HCT116 (cell line): ENCODE results near the gene AIF1. TPM values are rescaled to one million over a fixed set of nuclear protein-coding genes. Genes with fewer than 3 reads are reported as not detected.

Experiments used
- ATAC-seq: fragments of 200-7000 bp; cut with Tn5 transposase; 2 replicates; pipeline ENCODE4 v1.9.1; 2020; ENCODE audit warnings: mild to moderate bottlenecking, moderate library complexity
- BruUV-seq: library from RNA; stranded (reverse); fragments of 400-500 nt; replicated peaks from 2 replicates; lab custom pipeline; 2021; lab: Mats Ljungman, UMichigan
- CTCF ChIA-PET: fragments of 300-600 bp; sonication (Branson Sonifier 250); formaldehyde crosslinking; loops from one replicate; lab custom pipeline; 2021; ENCODE audit warnings: antibody characterized with exemption; lab: Charles Lee
- POLR2A ChIA-PET: fragments of 300-600, 350-600 bp; sonication (Branson Sonifier 250); formaldehyde crosslinking; loops from one replicate; lab custom pipeline; 2021; ENCODE audit warnings: antibody characterized with exemption; lab: Charles Lee
- RAD21 ChIA-PET, 2 experiments: fragments of 300-600 bp; sonication (Branson Sonifier 250); formaldehyde crosslinking; loops; one replicate each; lab custom pipeline; 2023; ENCODE audit warnings: low total read pairs in 2 of 2; ENCODE audit not compliant: uncharacterized antibody in 2 of 2, unreplicated experiment in 2 of 2, low non-redundant PET in 1 of 2; lab: Charles Lee
- DNase-seq: peaks from one replicate; pipeline ENCODE4 v3.0.0-alpha.2; 2010; ENCODE audit warnings: low read depth, low spot score
- H2AFZ ChIP-seq: fragments of 200-600 bp; shearing (Covaris generic), sonication (generic); 2 replicates; pipeline ENCODE4 v1.6.1; 2017; ENCODE audit warnings: low read depth, mixed run types, mixed read lengths, antibody characterized with exemption, low read length; ENCODE audit not compliant: poor library complexity, severe bottlenecking
- H3K27ac ChIP-seq: 2 replicates; pipeline ENCODE4 v1.5.1; 2012; ENCODE audit warnings: low read depth, low read length
- H3K27me3 ChIP-seq: fragments of 200-600 bp; sonication (generic); 2 replicates; pipeline ENCODE4 v1.6.1; 2016; ENCODE audit warnings: mixed run types, low read length, mixed read lengths; ENCODE audit not compliant: insufficient read depth
- H3K36me3 ChIP-seq, 2 experiments: fragments of 200-500 bp in 1 of 2; fragments of 200-600 bp in 1 of 2; sonication (Bioruptor generic) in 1 of 2; sonication (generic) in 1 of 2; 2 replicates each; pipeline versions ENCODE4 v1.5.1 to v1.6.1; 2014 to 2016; ENCODE audit warnings: low read length in 2 of 2, inconsistent platforms in 1 of 2, mixed read lengths in 1 of 2, mixed run types in 1 of 2; ENCODE audit not compliant: insufficient read depth in 2 of 2, control insufficient read depth in 1 of 2
- H3K4me1 ChIP-seq, 2 experiments: fragments of 200-600 bp in 1 of 2; sonication (generic) in 1 of 2; 2 replicates each; pipeline versions ENCODE4 v1.5.1 to v1.6.1; 2012 to 2017; ENCODE audit warnings: low read length in 2 of 2, inconsistent platforms in 1 of 2, mild to moderate bottlenecking in 1 of 2, mixed read lengths in 1 of 2, mixed run types in 1 of 2, moderate library complexity in 1 of 2; ENCODE audit not compliant: insufficient read depth in 2 of 2, control insufficient read depth in 1 of 2
- H3K4me2 ChIP-seq: fragments of 200-600 bp; sonication (generic); 2 replicates; pipeline ENCODE4 v1.6.1; 2017; ENCODE audit warnings: mixed run types, low read length, mixed read lengths
- H3K4me3 ChIP-seq, 2 experiments: fragments of 200-600 bp in 1 of 2; sonication (generic) in 1 of 2; replicated peaks in 1 of 2; 2 replicates each; pipeline ENCODE4 v1.5.1; 2011 to 2016; ENCODE audit warnings: low read length in 2 of 2, control low read depth in 1 of 2, low read depth in 1 of 2, mild to moderate bottlenecking in 1 of 2, mixed read lengths in 1 of 2, mixed run types in 1 of 2
- H3K79me2 ChIP-seq: fragments of 200-600 bp; sonication (generic); 2 replicates; pipeline ENCODE4 v1.6.1; 2017; ENCODE audit warnings: mild to moderate bottlenecking, mixed run types, low read length, moderate library complexity, mixed read lengths; ENCODE audit not compliant: insufficient read depth
- H3K9ac ChIP-seq: fragments of 200-600 bp; sonication (generic); 2 replicates; pipeline ENCODE4 v1.6.1; 2016; ENCODE audit warnings: low read length, mixed read lengths
- H3K9me2 ChIP-seq: fragments of 200-600 bp; sonication (generic), shearing (Covaris generic); 2 replicates; pipeline ENCODE4 v1.6.1; 2017; ENCODE audit warnings: mixed run types, mild to moderate bottlenecking, moderate library complexity; ENCODE audit not compliant: insufficient read depth
- H3K9me3 ChIP-seq, 2 experiments: fragments of 200-500 bp in 1 of 2; fragments of 200-600 bp in 1 of 2; sonication (Bioruptor generic) in 1 of 2; sonication (generic) in 1 of 2; 2 replicates each; pipeline ENCODE4 v1.6.1; 2014 to 2017; ENCODE audit warnings: low read length in 2 of 2, mixed read lengths in 2 of 2, inconsistent platforms in 1 of 2, low read depth in 1 of 2, mild to moderate bottlenecking in 1 of 2, mixed run types in 1 of 2, moderate library complexity in 1 of 2; ENCODE audit not compliant: control insufficient read depth in 1 of 2, insufficient read depth in 1 of 2
- H4K20me1 ChIP-seq: fragments of 200-600 bp; sonication (generic), shearing (Covaris generic); 2 replicates; pipeline ENCODE4 v1.6.1; 2017; ENCODE audit warnings: mixed run types, mild to moderate bottlenecking, moderate library complexity; ENCODE audit not compliant: insufficient read depth
- POLR2A ChIP-seq: IDR thresholded peaks from 2 replicates; pipeline ENCODE4 v1.7.0; 2011; ENCODE audit warnings: borderline replicate concordance; ENCODE audit not compliant: insufficient read depth, insufficient read length; ENCODE audit errors: extremely low read depth
- POLR2AphosphoS5 ChIP-seq: IDR thresholded peaks from 2 replicates; pipeline ENCODE4 v1.6.1; 2011; ENCODE audit warnings: mild to moderate bottlenecking, low read depth, low read length, moderate library complexity
- SIN3A ChIP-seq: IDR thresholded peaks from 2 replicates; pipeline ENCODE4 v1.6.1; 2012; ENCODE audit warnings: low read depth
- SP1 ChIP-seq: IDR thresholded peaks from 2 replicates; pipeline ENCODE4 v1.6.1; 2012; ENCODE audit warnings: low read depth
- SRF ChIP-seq: IDR thresholded peaks from 2 replicates; pipeline ENCODE4 v1.6.1; 2012; ENCODE audit warnings: low read depth
- TCF7L2 ChIP-seq: IDR thresholded peaks from 2 replicates; pipeline ENCODE4 v1.7.0; 2011; ENCODE audit warnings: borderline replicate concordance, inconsistent platforms; ENCODE audit not compliant: insufficient read depth, insufficient read length; ENCODE audit errors: extremely low read depth
- YY1 ChIP-seq: IDR thresholded peaks from 2 replicates; pipeline ENCODE4 v1.6.1; 2011; ENCODE audit warnings: low read length, low read depth, moderate library complexity, mild to moderate bottlenecking; ENCODE audit not compliant: insufficient replicate concordance; ENCODE audit errors: extremely low read depth
- ZFX ChIP-seq: fragments of 450-650 bp; IDR thresholded peaks from 2 replicates; pipeline ENCODE4 v1.6.1; 2017
- ZNF274 ChIP-seq: fragments of 200-500 bp; sonication (Bioruptor generic); IDR thresholded peaks from 2 replicates; pipeline ENCODE4 v1.6.1; 2014; ENCODE audit warnings: mild to moderate bottlenecking, low read depth, low read length, inconsistent platforms
- intact Hi-C: fragments of 100-400 bp; cut with micrococcal nuclease; formaldehyde crosslinking; loops from 2 replicates; pipeline ENCODE4 v1.10.0; 2022
- total RNA-seq: library from RNA; stranded (reverse); gene quantifications from one replicate; pipeline ENCODE4 v1.2.1, GENCODE V29; 2021; ENCODE audit not compliant: unreplicated experiment
- TF ChIP-seq, protein P1 (sequence below): IDR thresholded peaks from 2 replicates; pipeline ENCODE4 v1.6.1; 2011; ENCODE audit warnings: mild to moderate bottlenecking, low read length, moderate library complexity; ENCODE audit not compliant: insufficient replicate concordance; ENCODE audit errors: extremely low read depth
- TF ChIP-seq, protein P2 (sequence below): IDR thresholded peaks from 2 replicates; pipeline ENCODE4 v1.6.1; 2012

AIF1 gene
- total RNA-seq, 1 experiment from 2014 or later, result not detected

DNA sequence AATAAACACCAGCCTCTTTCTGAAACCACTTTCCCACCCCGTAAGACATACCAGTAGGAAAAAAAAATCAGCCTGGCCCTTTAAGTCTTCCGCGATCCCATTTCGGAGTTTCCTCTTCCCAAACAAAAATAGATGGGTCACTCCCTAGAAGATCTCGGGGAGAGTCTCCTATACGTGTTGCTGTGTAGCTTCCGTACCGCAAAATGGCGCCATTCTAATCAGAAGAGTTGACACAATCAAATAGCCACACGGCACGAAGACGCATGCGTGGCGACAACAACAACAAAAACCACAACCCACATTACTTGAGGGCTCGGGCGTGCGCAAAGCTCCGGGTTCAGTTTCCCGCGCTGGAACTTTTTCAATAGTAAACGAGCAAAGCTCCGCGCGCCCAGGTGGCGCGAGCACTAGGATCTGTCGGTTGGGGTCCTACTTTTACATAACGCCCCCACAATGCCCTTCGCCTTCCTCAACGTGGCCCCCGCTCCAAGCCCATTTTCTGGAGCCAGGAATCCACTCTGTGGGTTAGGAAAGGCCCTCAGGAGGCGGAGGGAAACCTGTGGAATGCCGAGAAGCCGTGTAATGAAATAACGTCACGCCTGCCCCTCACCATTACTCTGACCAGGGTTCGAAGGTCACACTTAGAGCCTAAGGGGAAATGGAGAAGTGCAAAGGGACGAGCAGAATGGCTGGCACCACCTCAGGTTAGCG, 49.9 kb downstream of the AIF1 start, which contains the start of gene GPANK1:
TSS of gene GPANK1 (minus strand) at position 208 of the 711 bp plus-strand sequence. CDS start 519 bp downstream, outside the sequence.
- no peaks in the 10 kb centered on the region for H3K9me2 ChIP-seq

More for the DNA sequence above, 49.9 kb downstream of the AIF1 start, which contains the start of gene GPANK1:
- CTCF ChIA-PET, result interaction anchor here (0.9 to 1.1 kb wide), 2 partner anchors 67 to 73 kb away, joined by 4 read pairs; no protein-coding TSS in a partner anchor
- H3K27me3 ChIP-seq, result no peaks in the 10 kb centered on the region
- DNase-seq (peak; percentile 93), ATAC-seq (peak; percentile 45)
- H3K9me3 ChIP-seq, result no peaks in the 10 kb centered on the region
- peaks cover 14 to 38% of the 10 kb centered on the region in 2 experiments; a peak in 3 of 4 replicates for H3K4me1 ChIP-seq
- no TSS peak for BruUV-seq
- H3K9ac ChIP-seq, result peak within 1 kb of the TSS; percentile 90
- POLR2A ChIA-PET, result interaction anchor here (0.6 to 3.9 kb wide), 12 partner anchors 10 to 518 kb away, joined by 3 to 32 read pairs (median 4); partner anchors contain the start of genes ABHD16A, APOM, ATP6V1G2 and BAG6
- H3K36me3 ChIP-seq, result peaks cover 28 to 44% of the 10 kb centered on the region in 2 experiments
- RAD21 ChIA-PET, result interaction anchor here in 1 of 2 experiments (0.6 kb wide), 1 partner anchor 118 kb away, joined by 3 read pairs; the partner anchor contains the start of gene ATP6V1G2
- H3K4me3 ChIP-seq, result peak within 1 kb of the TSS; percentile 97 to 99
- peak within 1 kb of the TSS; percentile 90 for H3K27ac ChIP-seq
- TF ChIP-seq ZNF274 (no peak), YY1 (peak; percentile 97), SRF (no peak), SIN3A (no peak), TCF7L2 (peak; percentile 19), ZFX (no peak), POLR2A (no peak), POLR2AphosphoS5 (peak; percentile 61), SP1 (no peak)
- TF ChIP-seq, protein P1, sequence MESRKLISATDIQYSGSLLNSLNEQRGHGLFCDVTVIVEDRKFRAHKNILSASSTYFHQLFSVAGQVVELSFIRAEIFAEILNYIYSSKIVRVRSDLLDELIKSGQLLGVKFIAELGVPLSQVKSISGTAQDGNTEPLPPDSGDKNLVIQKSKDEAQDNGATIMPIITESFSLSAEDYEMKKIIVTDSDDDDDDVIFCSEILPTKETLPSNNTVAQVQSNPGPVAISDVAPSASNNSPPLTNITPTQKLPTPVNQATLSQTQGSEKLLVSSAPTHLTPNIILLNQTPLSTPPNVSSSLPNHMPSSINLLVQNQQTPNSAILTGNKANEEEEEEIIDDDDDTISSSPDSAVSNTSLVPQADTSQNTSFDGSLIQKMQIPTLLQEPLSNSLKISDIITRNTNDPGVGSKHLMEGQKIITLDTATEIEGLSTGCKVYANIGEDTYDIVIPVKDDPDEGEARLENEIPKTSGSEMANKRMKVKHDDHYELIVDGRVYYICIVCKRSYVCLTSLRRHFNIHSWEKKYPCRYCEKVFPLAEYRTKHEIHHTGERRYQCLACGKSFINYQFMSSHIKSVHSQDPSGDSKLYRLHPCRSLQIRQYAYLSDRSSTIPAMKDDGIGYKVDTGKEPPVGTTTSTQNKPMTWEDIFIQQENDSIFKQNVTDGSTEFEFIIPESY, result no peak
- TF ChIP-seq, protein P2, sequence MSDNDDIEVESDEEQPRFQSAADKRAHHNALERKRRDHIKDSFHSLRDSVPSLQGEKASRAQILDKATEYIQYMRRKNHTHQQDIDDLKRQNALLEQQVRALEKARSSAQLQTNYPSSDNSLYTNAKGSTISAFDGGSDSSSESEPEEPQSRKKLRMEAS, result no peak
- no peaks in the 10 kb centered on the region for H4K20me1 ChIP-seq
- H3K4me2 ChIP-seq, result peak within 1 kb of the TSS; percentile 83
- peaks cover 58% of the 10 kb centered on the region for H3K79me2 ChIP-seq
- no peak within 1 kb of the TSS for H2AFZ ChIP-seq
- intact Hi-C loops, result loop anchor here (1.0 to 5.0 kb wide), 5 partner anchors 72 to 263 kb away; partner anchors contain the start of genes ATP6V1G2, CLIC1, DDX39B and EHMT2
